Measurements from ENCODE around the gene PLEKHA5. TPM values are rescaled to one million over a fixed set of nuclear protein-coding genes. Genes with fewer than 3 reads are reported as not detected.

The PLEKHA5 gene
- total and polyA plus RNA-seq, 2 experiments from 2014 or later: 82.8 to 112 TPM

DNA sequence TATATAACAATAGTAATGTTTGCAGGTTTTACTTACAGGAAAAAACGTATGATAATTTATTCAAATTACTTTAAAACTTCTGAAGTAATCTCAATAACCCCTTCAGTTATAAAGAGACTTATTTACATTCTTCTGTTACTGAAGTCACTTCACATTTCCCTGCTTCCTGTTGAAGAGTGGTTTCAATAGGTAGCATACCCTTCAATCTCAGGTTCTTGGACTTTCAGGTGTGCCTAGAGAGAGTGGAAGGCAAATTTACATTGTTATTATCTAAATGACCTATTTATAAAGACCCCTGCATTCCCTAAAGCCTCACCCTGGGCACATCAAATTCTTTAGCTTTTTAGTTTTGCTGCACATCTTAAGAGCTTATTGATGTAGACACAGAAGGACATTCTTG lies 172.2 kb downstream of the PLEKHA5 start:
- Histone ChIP-seq H3K4me3 (no peak overlapping the region), H3K4me1 (ENCODE audit: insufficient read depth) (peaks cover 9% of the 10 kb centered on the region; the same call in 1 of the 2 replicates), H3F3A (replicated peaks; ENCODE audit: low read depth) (no peaks in the 10 kb centered on the region), H3K27me3 (ENCODE audit: insufficient read depth) (no peaks in the 10 kb centered on the region), H2AFZ (no peak overlapping the region), H3K79me2 (replicated peaks; ENCODE audit: insufficient read depth) (no peaks in the 10 kb centered on the region), H3K9me2 (ENCODE audit: insufficient read depth) (no peaks in the 10 kb centered on the region), H3K27ac (ENCODE audit: low read depth) (no peak overlapping the region), H3K4me2 (no peak overlapping the region), H4K20me1 (replicated peaks; ENCODE audit: insufficient read depth) (no peaks in the 10 kb centered on the region), H3K36me3 (ENCODE audit: insufficient read depth) (no peaks in the 10 kb centered on the region; the same call in 1 of the 2 replicates)
- H3K9me3 Mint-ChIP-seq: no peaks in the 10 kb centered on the region; the same call in 2 of the 3 replicates
- H3K27me3 Mint-ChIP-seq (ENCODE audit: insufficient read depth, low read depth, poor library complexity): peaks cover 13% of the 10 kb centered on the region
- ATAC-seq (no peak), DNase-seq (ENCODE audit: low spot score) (no peak)
- H3K36me3 Mint-ChIP-seq (ENCODE audit: low read depth): peaks cover 43% of the 10 kb centered on the region
- peak overlapping the region; percentile 48; the same call in 1 of the 2 replicates for H3K27ac Mint-ChIP-seq
- no peak for TF ChIP-seq EZH2phosphoT487 (IDR thresholded peaks at IDR 0.05; ENCODE audit: unreplicated experiment)
- TF ChIP-seq STAT1 (IDR thresholded peaks at IDR 0.05; ENCODE audit: unreplicated experiment): no peak
- TF ChIP-seq, protein P1, sequence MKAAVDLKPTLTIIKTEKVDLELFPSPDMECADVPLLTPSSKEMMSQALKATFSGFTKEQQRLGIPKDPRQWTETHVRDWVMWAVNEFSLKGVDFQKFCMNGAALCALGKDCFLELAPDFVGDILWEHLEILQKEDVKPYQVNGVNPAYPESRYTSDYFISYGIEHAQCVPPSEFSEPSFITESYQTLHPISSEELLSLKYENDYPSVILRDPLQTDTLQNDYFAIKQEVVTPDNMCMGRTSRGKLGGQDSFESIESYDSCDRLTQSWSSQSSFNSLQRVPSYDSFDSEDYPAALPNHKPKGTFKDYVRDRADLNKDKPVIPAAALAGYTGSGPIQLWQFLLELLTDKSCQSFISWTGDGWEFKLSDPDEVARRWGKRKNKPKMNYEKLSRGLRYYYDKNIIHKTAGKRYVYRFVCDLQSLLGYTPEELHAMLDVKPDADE (IDR thresholded peaks at IDR 0.05): no peak
- TF ChIP-seq, protein P2, sequence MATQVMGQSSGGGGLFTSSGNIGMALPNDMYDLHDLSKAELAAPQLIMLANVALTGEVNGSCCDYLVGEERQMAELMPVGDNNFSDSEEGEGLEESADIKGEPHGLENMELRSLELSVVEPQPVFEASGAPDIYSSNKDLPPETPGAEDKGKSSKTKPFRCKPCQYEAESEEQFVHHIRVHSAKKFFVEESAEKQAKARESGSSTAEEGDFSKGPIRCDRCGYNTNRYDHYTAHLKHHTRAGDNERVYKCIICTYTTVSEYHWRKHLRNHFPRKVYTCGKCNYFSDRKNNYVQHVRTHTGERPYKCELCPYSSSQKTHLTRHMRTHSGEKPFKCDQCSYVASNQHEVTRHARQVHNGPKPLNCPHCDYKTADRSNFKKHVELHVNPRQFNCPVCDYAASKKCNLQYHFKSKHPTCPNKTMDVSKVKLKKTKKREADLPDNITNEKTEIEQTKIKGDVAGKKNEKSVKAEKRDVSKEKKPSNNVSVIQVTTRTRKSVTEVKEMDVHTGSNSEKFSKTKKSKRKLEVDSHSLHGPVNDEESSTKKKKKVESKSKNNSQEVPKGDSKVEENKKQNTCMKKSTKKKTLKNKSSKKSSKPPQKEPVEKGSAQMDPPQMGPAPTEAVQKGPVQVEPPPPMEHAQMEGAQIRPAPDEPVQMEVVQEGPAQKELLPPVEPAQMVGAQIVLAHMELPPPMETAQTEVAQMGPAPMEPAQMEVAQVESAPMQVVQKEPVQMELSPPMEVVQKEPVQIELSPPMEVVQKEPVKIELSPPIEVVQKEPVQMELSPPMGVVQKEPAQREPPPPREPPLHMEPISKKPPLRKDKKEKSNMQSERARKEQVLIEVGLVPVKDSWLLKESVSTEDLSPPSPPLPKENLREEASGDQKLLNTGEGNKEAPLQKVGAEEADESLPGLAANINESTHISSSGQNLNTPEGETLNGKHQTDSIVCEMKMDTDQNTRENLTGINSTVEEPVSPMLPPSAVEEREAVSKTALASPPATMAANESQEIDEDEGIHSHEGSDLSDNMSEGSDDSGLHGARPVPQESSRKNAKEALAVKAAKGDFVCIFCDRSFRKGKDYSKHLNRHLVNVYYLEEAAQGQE (IDR thresholded peaks at IDR 0.05; ENCODE audit: unreplicated experiment): no peak
- no peak for TF ChIP-seq EZH2 (IDR thresholded peaks at IDR 0.05; ENCODE audit: low read depth, unreplicated experiment)
- no peak for TF ChIP-seq POLR2AphosphoS5 (IDR thresholded peaks at IDR 0.05; ENCODE audit: low read depth)
- TF ChIP-seq ZNF114 (CRISPR knock-in tag; IDR thresholded peaks at IDR 0.05): no peak
- TF ChIP-seq ZNF331 (CRISPR knock-in tag; IDR thresholded peaks at IDR 0.05; ENCODE audit: low read depth): no peak
- TF ChIP-seq, protein P3, sequence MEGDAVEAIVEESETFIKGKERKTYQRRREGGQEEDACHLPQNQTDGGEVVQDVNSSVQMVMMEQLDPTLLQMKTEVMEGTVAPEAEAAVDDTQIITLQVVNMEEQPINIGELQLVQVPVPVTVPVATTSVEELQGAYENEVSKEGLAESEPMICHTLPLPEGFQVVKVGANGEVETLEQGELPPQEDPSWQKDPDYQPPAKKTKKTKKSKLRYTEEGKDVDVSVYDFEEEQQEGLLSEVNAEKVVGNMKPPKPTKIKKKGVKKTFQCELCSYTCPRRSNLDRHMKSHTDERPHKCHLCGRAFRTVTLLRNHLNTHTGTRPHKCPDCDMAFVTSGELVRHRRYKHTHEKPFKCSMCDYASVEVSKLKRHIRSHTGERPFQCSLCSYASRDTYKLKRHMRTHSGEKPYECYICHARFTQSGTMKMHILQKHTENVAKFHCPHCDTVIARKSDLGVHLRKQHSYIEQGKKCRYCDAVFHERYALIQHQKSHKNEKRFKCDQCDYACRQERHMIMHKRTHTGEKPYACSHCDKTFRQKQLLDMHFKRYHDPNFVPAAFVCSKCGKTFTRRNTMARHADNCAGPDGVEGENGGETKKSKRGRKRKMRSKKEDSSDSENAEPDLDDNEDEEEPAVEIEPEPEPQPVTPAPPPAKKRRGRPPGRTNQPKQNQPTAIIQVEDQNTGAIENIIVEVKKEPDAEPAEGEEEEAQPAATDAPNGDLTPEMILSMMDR (conservative IDR thresholded peaks at IDR 0.05; ENCODE audit: low read depth in 2 of 2): no peak
- no peak for TF ChIP-seq JUNB (IDR thresholded peaks at IDR 0.05; ENCODE audit: unreplicated experiment)
- no peak overlapping the region for H3K4me3 Mint-ChIP-seq
- peaks cover 16% of the 10 kb centered on the region; the same call in 2 of the 3 replicates for H3K4me1 Mint-ChIP-seq

All from GM23338 (cell line).